ENCODE measurements around the gene BHLHE40.

GRCh38 chr3:5015056-5015455, 35.8 kb downstream of the BHLHE40 start:
- TF ChIP-seq CTCF (IDR thresholded peaks at IDR 0.05) (no peak), POLR2A (IDR thresholded peaks at IDR 0.05) (no peak)
